T1000 (cell line): ENCODE measurements around the gene TKTL1.
"Not testable (repeated sequence)": the region's sequence is repeated elsewhere in the genome, so short reads cannot be mapped to it uniquely, and the experiment has no call there.

Experiments
- DNase-seq: peaks from one replicate; lab custom pipeline; 2025; ENCODE audit warnings: mixed read lengths; lab: John Stamatoyannopoulos, UW

The TKTL1 gene

GRCh38 chrX:154309041-154309775, 13.6 kb downstream of the TKTL1 start:
- no peak for DNase-seq

GRCh38 chrX:154310616-154311536, 15.3 kb downstream of the TKTL1 start:
- no peak for DNase-seq

- DNase-seq = no peak
Observed at GRCh38 chrX:154312116-154312515, 16.5 kb downstream of the TKTL1 start.

GRCh38 chrX:154313147-154313546, 17.6 kb downstream of the TKTL1 start:
- no peak for DNase-seq

GRCh38 chrX:154315416-154315815, 19.8 kb downstream of the TKTL1 start:
- no peak for DNase-seq

- no peak for DNase-seq
Observed at GRCh38 chrX:154317391-154317995, 21.9 kb downstream of the TKTL1 start.

GRCh38 chrX:154320406-154320805, 24.8 kb downstream of the TKTL1 start:
- no peak for DNase-seq

- DNase-seq = no peak
Observed at GRCh38 chrX:154321152-154321551, 25.6 kb downstream of the TKTL1 start.

GRCh38 chrX:154321594-154321993, 26.0 kb downstream of the TKTL1 start:
- no peak for DNase-seq

- no peak for DNase-seq
Observed at GRCh38 chrX:154322890-154323289, 27.3 kb downstream of the TKTL1 start.

- no peak for DNase-seq
Observed at GRCh38 chrX:154323537-154323936, 27.9 kb downstream of the TKTL1 start.

- DNase-seq = no peak
Observed at GRCh38 chrX:154325541-154325940, 29.9 kb downstream of the TKTL1 start.

- DNase-seq = no peak
Observed at GRCh38 chrX:154327038-154327820, 31.6 kb downstream of the TKTL1 start.

GRCh38 chrX:154328646-154329045, 33.1 kb downstream of the TKTL1 start:
- DNase-seq = no peak

- no peak for DNase-seq
Observed at GRCh38 chrX:154329294-154329693, 33.7 kb downstream of the TKTL1 start.

GRCh38 chrX:154332561-154332960, 37.0 kb downstream of the TKTL1 start:
- DNase-seq = no peak

GRCh38 chrX:154333116-154333515, 37.5 kb downstream of the TKTL1 start:
- no peak for DNase-seq

- no peak for DNase-seq
Observed at GRCh38 chrX:154333837-154334271, 38.3 kb downstream of the TKTL1 start.

- no peak for DNase-seq
Observed at GRCh38 chrX:154334496-154334895, 38.9 kb downstream of the TKTL1 start.

GRCh38 chrX:154341399-154342298, 46.1 kb downstream of the TKTL1 start:
- DNase-seq = not testable (repeated sequence)

- DNase-seq = not testable (repeated sequence)
Observed at GRCh38 chrX:154343063-154343462, 47.5 kb downstream of the TKTL1 start.
